Mesenchymal stem cell (in vitro differentiated cells and primary cell): Measurements from ENCODE around the gene MRPL51.

Experiments
- DNase-seq: peaks from one replicate; pipeline ENCODE4 v3.0.0-alpha.2; 2013
- H2AFZ ChIP-seq: one replicate; pipeline ENCODE4 v1.6.1; 2013; ENCODE audit warnings: low read depth, mild to moderate bottlenecking, control low read depth, inconsistent platforms, low read length, moderate library complexity
- H2AK5ac ChIP-seq: 2 replicates; pipeline ENCODE4 v1.6.1; 2013; ENCODE audit warnings: low read length, moderate library complexity, mild to moderate bottlenecking, inconsistent platforms; ENCODE audit not compliant: severe bottlenecking
- H2BK120ac ChIP-seq: one replicate; pipeline ENCODE4 v1.6.1; 2013; ENCODE audit warnings: low read depth, mild to moderate bottlenecking, inconsistent platforms, low read length, moderate library complexity
- H2BK12ac ChIP-seq, 2 experiments: one replicate each; pipeline ENCODE4 v1.6.1; 2013; ENCODE audit warnings: inconsistent platforms in 2 of 2, low read length in 2 of 2, mild to moderate bottlenecking in 2 of 2, moderate library complexity in 2 of 2, control low read depth in 1 of 2
- H2BK15ac ChIP-seq: one replicate; pipeline ENCODE4 v1.6.1; 2013; ENCODE audit warnings: mild to moderate bottlenecking, low read depth, inconsistent platforms; ENCODE audit not compliant: poor library complexity, severe bottlenecking
- H2BK5ac ChIP-seq: 2 replicates; pipeline ENCODE4 v1.6.1; 2013; ENCODE audit warnings: low read depth, mild to moderate bottlenecking, low read length, control low read depth, inconsistent platforms; ENCODE audit not compliant: poor library complexity, severe bottlenecking
- H3K14ac ChIP-seq, 2 experiments: one replicate each; pipeline ENCODE4 v1.6.1; 2013; ENCODE audit warnings: inconsistent platforms in 2 of 2, low read length in 2 of 2, control low read depth in 1 of 2, mild to moderate bottlenecking in 1 of 2, moderate library complexity in 1 of 2
- H3K18ac ChIP-seq, 2 experiments: one replicate each; pipeline ENCODE4 v1.6.1; 2013; ENCODE audit warnings: inconsistent platforms in 2 of 2, low read length in 2 of 2, control low read depth in 1 of 2, low read depth in 1 of 2, mild to moderate bottlenecking in 1 of 2
- H3K23ac ChIP-seq, 2 experiments: one replicate each; pipeline ENCODE4 v1.6.1; 2013; ENCODE audit warnings: inconsistent platforms in 2 of 2, low read length in 2 of 2, mild to moderate bottlenecking in 2 of 2, moderate library complexity in 2 of 2, control low read depth in 1 of 2
- H3K27ac ChIP-seq: 2 replicates; pipeline ENCODE4 v1.5.1; 2013; ENCODE audit warnings: mild to moderate bottlenecking, moderate library complexity, low read length, control low read depth, inconsistent platforms; ENCODE audit not compliant: poor library complexity, severe bottlenecking
- H3K27me3 ChIP-seq, 2 experiments: 2 replicates each; pipeline versions ENCODE4 v1.6.1 to v1.7.0; 2013; ENCODE audit warnings: low read length in 2 of 2, mild to moderate bottlenecking in 2 of 2, moderate library complexity in 2 of 2, control low read depth in 1 of 2, inconsistent platforms in 1 of 2; ENCODE audit not compliant: control insufficient read depth in 1 of 2, insufficient read depth in 1 of 2
- H3K36me3 ChIP-seq, 2 experiments: 2 replicates each; pipeline versions ENCODE4 v1.6.1 to v1.7.0; 2013; ENCODE audit warnings: low read length in 2 of 2, control low read depth in 1 of 2, inconsistent platforms in 1 of 2, low read depth in 1 of 2, mild to moderate bottlenecking in 1 of 2; ENCODE audit not compliant: insufficient read depth in 2 of 2, control insufficient read depth in 1 of 2
- H3K4ac ChIP-seq, 2 experiments: one replicate each; pipeline ENCODE4 v1.6.1; 2013; ENCODE audit warnings: inconsistent platforms in 2 of 2, low read length in 2 of 2, mild to moderate bottlenecking in 2 of 2, moderate library complexity in 2 of 2, control low read depth in 1 of 2, low read depth in 1 of 2
- H3K4me1 ChIP-seq: 2 replicates; pipeline ENCODE4 v1.6.1; 2013; ENCODE audit warnings: low read depth, low read length, control low read depth; ENCODE audit not compliant: control insufficient read depth, insufficient read depth
- H3K4me2 ChIP-seq: 2 replicates; pipeline ENCODE4 v1.6.1; 2013; ENCODE audit warnings: low read length, mild to moderate bottlenecking, inconsistent platforms; ENCODE audit not compliant: poor library complexity, severe bottlenecking
- H3K4me3 ChIP-seq, 2 experiments: 2 replicates each; pipeline versions ENCODE4 v1.5.1 to v1.7.0; 2013; ENCODE audit warnings: low read length in 2 of 2, mild to moderate bottlenecking in 2 of 2, control low read depth in 1 of 2, low read depth in 1 of 2; ENCODE audit not compliant: insufficient read depth in 1 of 2
- H3K79me1 ChIP-seq: replicated peaks from 2 replicates; pipeline ENCODE4 v1.6.1; 2013; ENCODE audit warnings: mild to moderate bottlenecking, control low read depth, low read length, inconsistent platforms; ENCODE audit not compliant: poor library complexity, severe bottlenecking
- H3K9ac ChIP-seq: 2 replicates; pipeline ENCODE4 v1.7.0; 2013; ENCODE audit warnings: mild to moderate bottlenecking, low read length, moderate library complexity
- H3K9me3 ChIP-seq: 2 replicates; pipeline ENCODE4 v1.7.0; 2013; ENCODE audit warnings: mild to moderate bottlenecking, low read length; ENCODE audit not compliant: control insufficient read depth
- H4K8ac ChIP-seq: one replicate; pipeline ENCODE4 v1.6.1; 2013; ENCODE audit warnings: inconsistent platforms, mild to moderate bottlenecking, low read length, moderate library complexity
- H4K91ac ChIP-seq: one replicate; pipeline ENCODE4 v1.6.1; 2013; ENCODE audit warnings: mild to moderate bottlenecking, low read length, inconsistent platforms
- WGBS: methylation state at CpG from one replicate; pipeline ENCODE4 v1.1.7; 2013; ENCODE audit warnings: mixed read lengths; 5-methylcytosine and 5-hydroxymethylcytosine counted together

MRPL51 gene

GRCh38 chr12:6443361-6443983 lies 49.6 kb downstream of the MRPL51 start:
- Histone ChIP-seq H2AK5ac (no peak overlapping the region), H4K91ac (no peak overlapping the region), H2BK12ac (no peak overlapping the region), H4K8ac (no peak overlapping the region), H3K36me3 (peaks cover 16 to 49% of the 10 kb centered on the region in 2 experiments), H3K9ac (no peak overlapping the region), H3K4me2 (no peak overlapping the region), H3K79me1 (no peaks in the 10 kb centered on the region), H3K4me3 (no peak overlapping the region), H2BK5ac (no peak overlapping the region), H3K4ac (no peak overlapping the region), H2AFZ (no peak overlapping the region), H3K18ac (no peak overlapping the region), H3K27me3 (no peaks in the 10 kb centered on the region), H3K14ac (no peak overlapping the region), H3K9me3 (no peaks in the 10 kb centered on the region), H3K23ac (no peak overlapping the region), H2BK120ac (no peak overlapping the region), H3K4me1 (peaks cover 7% of the 10 kb centered on the region), H2BK15ac (no peak overlapping the region), H3K27ac (no peak overlapping the region)
- DNase-seq: no peak
- 88% methylated on average over 8 of the region's 9 CpGs for WGBS

DNA sequence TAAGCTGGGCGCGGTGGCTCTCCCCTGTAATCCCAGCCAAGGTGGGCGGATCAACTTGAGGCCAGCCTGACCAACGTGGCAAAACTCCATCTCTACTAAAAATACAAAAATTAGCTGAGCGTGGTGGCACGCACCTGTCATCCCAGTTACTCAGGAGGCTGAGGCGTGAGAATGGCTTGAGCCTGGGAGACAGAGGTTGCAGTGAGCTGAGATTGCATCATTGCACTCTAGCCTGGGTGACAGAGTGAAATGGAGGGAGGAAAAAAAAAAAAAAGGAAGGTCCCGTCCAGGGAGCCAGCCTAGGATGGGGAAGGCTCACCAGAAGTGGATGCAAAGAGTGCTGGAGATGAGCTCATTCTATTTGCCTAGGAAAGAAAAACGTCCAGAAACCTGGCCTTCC lies 50.2 kb downstream of the MRPL51 start:
- Histone ChIP-seq H3K23ac (no peak overlapping the region), H3K4me3 (no peak overlapping the region), H3K27me3 (no peaks in the 10 kb centered on the region), H3K14ac (no peak overlapping the region), H3K27ac (no peak overlapping the region), H4K91ac (no peak overlapping the region), H2BK120ac (no peak overlapping the region), H3K36me3 (peaks cover 16 to 44% of the 10 kb centered on the region in 2 experiments), H4K8ac (no peak overlapping the region), H2AFZ (no peak overlapping the region), H3K9ac (no peak overlapping the region), H2AK5ac (no peak overlapping the region), H2BK12ac (no peak overlapping the region), H3K9me3 (no peaks in the 10 kb centered on the region), H2BK5ac (no peak overlapping the region), H3K4me2 (no peak overlapping the region), H3K4ac (no peak overlapping the region), H2BK15ac (no peak overlapping the region), H3K4me1 (peaks cover 7% of the 10 kb centered on the region), H3K79me1 (no peaks in the 10 kb centered on the region), H3K18ac (no peak overlapping the region)
- no peak for DNase-seq
- 78% methylated on average over 8 of the region's 9 CpGs for WGBS
